Gastrocnemius medialis (tissue), 4 donors: ENCODE results near the gene DOCK11. TPM values are rescaled to one million over a fixed set of nuclear protein-coding genes. Genes with fewer than 3 reads are reported as not detected.

ENCODE experiments used
- ATAC-seq, 2 donors: fragments of 150-250 bp; one replicate each; pipeline ENCODE4 v1.9.1; 2016
- DNase-seq, 2 donors: peaks; one replicate each; pipeline ENCODE4 v3.0.0-alpha.2; 2019
- H3K27ac ChIP-seq, 4 donors: fragments of 200-600 bp; sonication (generic); 1 replicate in 1 of 4; 2 replicates in 3 of 4; pipeline ENCODE4 v1.5.1; 2016 to 2018; ENCODE audit warnings: mild to moderate bottlenecking in 2 of 4, moderate library complexity in 1 of 4
- H3K27me3 ChIP-seq, 3 donors: fragments of 200-600 bp; sonication (generic) in 2 of 3; 1 replicate in 1 of 3; 2 replicates in 2 of 3; pipeline versions ENCODE4 v1.5.1 to v1.6.0; 2016 to 2019; ENCODE audit warnings: mild to moderate bottlenecking in 1 of 3, moderate library complexity in 1 of 3
- H3K36me3 ChIP-seq, 2 donors: fragments of 200-600 bp; sonication (generic) in 1 of 2; one replicate each; pipeline ENCODE4 v1.5.1; 2017 to 2018
- H3K4me1 ChIP-seq, 2 donors: fragments of 200-600 bp; sonication (generic) in 1 of 2; one replicate each; pipeline ENCODE4 v1.5.1; 2016 to 2017; ENCODE audit warnings: mild to moderate bottlenecking in 2 of 2
- H3K4me3 ChIP-seq, 4 donors: fragments of 200-600 bp; sonication (generic) in 3 of 4; 1 replicate in 1 of 4; 2 replicates in 3 of 4; pipeline ENCODE4 v1.5.1; 2016 to 2019; ENCODE audit warnings: mild to moderate bottlenecking in 2 of 4
- H3K9me3 ChIP-seq, 3 donors: fragments of 200-600 bp; sonication (generic) in 2 of 3; 1 replicate in 1 of 3; 2 replicates in 2 of 3; pipeline ENCODE4 v1.5.1; 2016 to 2019
- CTCF ChIP-seq, 5 experiments: fragments of 450-650 bp in 3 of 5; fragments of 200-600 bp in 2 of 5; sonication (generic) in 2 of 5; IDR thresholded peaks in 4 of 5; conservative IDR thresholded peaks in 1 of 5; 1 replicate in 4 of 5; 2 replicates in 1 of 5; pipeline ENCODE4 v1.5.1; 2016 to 2019; ENCODE audit warnings: antibody characterized with exemption in 5 of 5, mild to moderate bottlenecking in 3 of 5, moderate library complexity in 3 of 5
- POLR2A ChIP-seq, 2 donors: fragments of 450-650 bp; IDR thresholded peaks; one replicate each; pipeline ENCODE4 v1.6.1; 2017; ENCODE audit warnings: antibody characterized with exemption in 2 of 2, mild to moderate bottlenecking in 2 of 2, moderate library complexity in 2 of 2
- in situ Hi-C, 4 donors: fragments of 200-750 bp; cut with MboI; loops; one replicate each; pipeline versions ENCODE4 v1.15.0 to v1.8.0; 2017; ENCODE audit warnings: low sequenced_read_pairs in 4 of 4
- intact Hi-C: fragments of 100-400 bp; cut with DNase I; formaldehyde crosslinking; loops from one replicate; pipeline ENCODE4 v1.15.1; 2023; ENCODE audit warnings: low total_unique reads
- total RNA-seq, 4 donors: library from RNA; depleted of rRNA; stranded (reverse); fragments of >200 nt; gene quantifications; one replicate each; pipeline versions ENCODE4 v1.1.0 to v1.2.3, GENCODE V29; 2016

DOCK11 gene
- total RNA-seq, 4 donors from 2014 or later: 2.3 to 5.7 (median 3.2) TPM

- in situ Hi-C loops: no loop called here
- no peaks in the 10 kb centered on the region for H3K36me3 ChIP-seq
- H3K27ac ChIP-seq: no peak overlapping the region
- intact Hi-C loops: loop anchor here (5.0 kb wide), 1 partner anchor 253 kb away; no protein-coding TSS in a partner anchor
- H3K4me1 ChIP-seq: peaks cover 0 to 4% of the 10 kb centered on the region in 2 donors
- DNase-seq (no peak), ATAC-seq (no peak)
- H3K4me3 ChIP-seq: no peak overlapping the region
- H3K27me3 ChIP-seq: no peaks in the 10 kb centered on the region
- TF ChIP-seq POLR2A (IDR thresholded peaks at IDR 0.05): no peak
- TF ChIP-seq CTCF (IDR thresholded peaks at IDR 0.05 in 4 of 5, conservative IDR thresholded peaks at IDR 0.05 in 1 of 5): no peak
- H3K9me3 ChIP-seq: no peaks in the 10 kb centered on the region
Measured at GRCh38 chrX:118724775-118725174, 229.2 kb downstream of the DOCK11 start.

GRCh38 chrX:118726396-118726795, 230.8 kb downstream of the DOCK11 start:
- TF ChIP-seq POLR2A (IDR thresholded peaks at IDR 0.05): no peak
- no peak for DNase-seq
- Histone ChIP-seq H3K4me3 (peak overlapping the region in 1 of 4 donors; percentile 69), H3K9me3 (no peaks in the 10 kb centered on the region), H3K27me3 (no peaks in the 10 kb centered on the region), H3K27ac (peak overlapping the region; percentile 84 to 95 (median 88)), H3K4me1 (peaks cover 0 to 15% of the 10 kb centered on the region in 2 donors), H3K36me3 (no peaks in the 10 kb centered on the region)
- no peak for ATAC-seq
- intact Hi-C loops (loop anchor here (5.0 kb wide), 1 partner anchor 251 kb away; no protein-coding TSS in a partner anchor), in situ Hi-C loops (no loop called here)

- TF ChIP-seq POLR2A (IDR thresholded peaks at IDR 0.05) (peak; percentile 62 to 66), CTCF (IDR thresholded peaks at IDR 0.05 in 4 of 5, conservative IDR thresholded peaks at IDR 0.05 in 1 of 5) (no peak)
- DNase-seq (peak; percentile 46 to 81), ATAC-seq (peak; percentile 83 to 85)
- H3K27me3 ChIP-seq: no peaks in the 10 kb centered on the region
- H3K27ac ChIP-seq: peak within 1 kb of the TSS; percentile 84 to 95 (median 88)
- H3K9me3 ChIP-seq: no peaks in the 10 kb centered on the region
- intact Hi-C loops: loop anchor here (5.0 kb wide), 1 partner anchor 250 kb away; no protein-coding TSS in a partner anchor
- H3K4me3 ChIP-seq: peak within 1 kb of the TSS; percentile 55 to 69 (median 67)
- no peaks in the 10 kb centered on the region for H3K36me3 ChIP-seq
- peaks cover 0 to 15% of the 10 kb centered on the region in 2 donors for H3K4me1 ChIP-seq
- in situ Hi-C loops: no loop called here
Measured at GRCh38 chrX:118726887-118727685, 231.5 kb downstream of the DOCK11 start, which contains the start of gene IL13RA1. Gene IL13RA1 (plus strand): TSS chrX:118727606. CDS start chrX:118727639, 33 bp downstream.

- intact Hi-C loops (loop anchor here (5.0 kb wide), 1 partner anchor 249 kb away; no protein-coding TSS in a partner anchor), in situ Hi-C loops (no loop called here)
- H3K27ac ChIP-seq: peak overlapping the region; percentile 84 to 95 (median 88)
- TF ChIP-seq CTCF (IDR thresholded peaks at IDR 0.05 in 4 of 5, conservative IDR thresholded peaks at IDR 0.05 in 1 of 5) (no peak), POLR2A (IDR thresholded peaks at IDR 0.05) (peak in 1 of 2 donors; percentile 5)
- H3K4me1 ChIP-seq: peaks cover 0 to 15% of the 10 kb centered on the region in 2 donors
- peak overlapping the region; percentile 55 to 69 (median 65) for H3K4me3 ChIP-seq
- peak in 1 of 2 donors; percentile 23 for DNase-seq
- no peaks in the 10 kb centered on the region for H3K27me3 ChIP-seq
- peak; percentile 45 to 53 for ATAC-seq
- no peaks in the 10 kb centered on the region for H3K36me3 ChIP-seq
- no peaks in the 10 kb centered on the region for H3K9me3 ChIP-seq
Measured at GRCh38 chrX:118727686-118728339, 232.2 kb downstream of the DOCK11 start.
